SK-N-MC (cell line): ENCODE data around the gene GBP6.

ENCODE experiments used
- EZH2 ChIP-seq: fragments of 200-600 bp; sonication (generic); IDR thresholded peaks from one replicate; pipeline ENCODE4 v1.6.1; 2017; ENCODE audit warnings: antibody characterized with exemption
- FOXP2 ChIP-seq: optimal IDR thresholded peaks from 2 replicates; pipeline ENCODE3; 2011; ENCODE audit warnings: mild to moderate bottlenecking, moderate library complexity; ENCODE audit not compliant: insufficient read depth; ENCODE audit errors: extremely low read length, control extremely low read depth
- POLR2AphosphoS5 ChIP-seq: IDR thresholded peaks from 2 replicates; pipeline ENCODE4 v1.6.1; 2012; ENCODE audit warnings: mild to moderate bottlenecking, low read depth, low read length, borderline replicate concordance

DNA sequence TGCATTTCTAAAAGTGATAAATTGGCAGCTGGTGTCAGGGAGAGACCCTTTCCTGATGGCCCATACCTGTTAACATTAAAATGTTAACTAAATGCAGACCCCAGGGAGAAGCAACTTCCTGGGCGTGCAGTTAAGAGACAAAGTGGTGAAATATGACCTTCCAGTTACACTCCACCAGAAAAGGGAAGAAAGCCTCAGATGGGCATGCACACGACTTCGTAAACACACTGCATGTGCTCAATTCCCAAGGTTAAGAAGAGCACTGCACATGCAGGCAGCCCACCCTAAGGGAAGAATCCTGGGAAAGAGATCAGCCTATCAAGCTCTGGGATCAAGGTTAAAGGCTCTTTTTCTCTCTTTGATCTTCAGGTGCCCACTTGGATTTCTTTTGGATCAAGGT is 9.7 kb upstream of the GBP6 start:
- TF ChIP-seq EZH2: no peak
- TF ChIP-seq POLR2AphosphoS5: no peak
- no peak for TF ChIP-seq FOXP2
